HEK293 (cell line): ENCODE data around the gene ZNF790.

Source experiments
- GLI4 ChIP-seq: fragments of 450-650 bp; formaldehyde crosslinking; IDR thresholded peaks from 2 replicates; pipeline ENCODE4 v1.5.1; 2016; ENCODE audit warnings: missing biosample characterization, missing genetic modification characterization
- INSM2 ChIP-seq: fragments of 450-650 bp; formaldehyde crosslinking; IDR thresholded peaks from 2 replicates; pipeline ENCODE4 v1.5.1; 2016; ENCODE audit warnings: missing biosample characterization, missing genetic modification characterization
- RBAK ChIP-seq: fragments of 450-650 bp; formaldehyde crosslinking; IDR thresholded peaks from 2 replicates; pipeline ENCODE4 v1.5.1; 2016; ENCODE audit warnings: missing biosample characterization, missing genetic modification characterization
- ZIC2 ChIP-seq: fragments of 450-650 bp; formaldehyde crosslinking; IDR thresholded peaks from 2 replicates; pipeline ENCODE4 v1.5.1; 2016; ENCODE audit warnings: missing biosample characterization, missing genetic modification characterization
- ZNF18 ChIP-seq: fragments of 450-650 bp; formaldehyde crosslinking; IDR thresholded peaks from 2 replicates; pipeline ENCODE4 v1.5.1; 2016; ENCODE audit warnings: missing biosample characterization, missing genetic modification characterization
- ZNF274 ChIP-seq, 2 experiments: fragments of 200-500 bp in 1 of 2; fragments of 450-650 bp in 1 of 2; sonication (Bioruptor generic) in 1 of 2; formaldehyde crosslinking in 1 of 2; IDR thresholded peaks; 2 replicates each; pipeline versions ENCODE4 v1.5.1 to v1.6.1; 2014 to 2016; ENCODE audit warnings: borderline replicate concordance in 1 of 2, inconsistent platforms in 1 of 2, low read length in 1 of 2, missing biosample characterization in 1 of 2, missing genetic modification characterization in 1 of 2
- ZNF302 ChIP-seq: fragments of 450-650 bp; formaldehyde crosslinking; IDR thresholded peaks from 2 replicates; pipeline ENCODE4 v1.5.1; 2016; ENCODE audit warnings: missing biosample characterization, missing genetic modification characterization, low read depth
- ZNF416 ChIP-seq: fragments of 450-650 bp; formaldehyde crosslinking; IDR thresholded peaks from 2 replicates; pipeline ENCODE4 v1.5.1; 2016; ENCODE audit warnings: missing biosample characterization, missing genetic modification characterization
- ZNF777 ChIP-seq: fragments of 450-650 bp; formaldehyde crosslinking; IDR thresholded peaks from 2 replicates; pipeline ENCODE4 v1.5.1; 2017; ENCODE audit warnings: missing biosample characterization, missing genetic modification characterization, borderline replicate concordance
- TF ChIP-seq, protein P1 (sequence below): fragments of 450-650 bp; formaldehyde crosslinking; IDR thresholded peaks from 2 replicates; pipeline ENCODE4 v1.5.1; 2016; ENCODE audit warnings: missing biosample characterization, missing genetic modification characterization
- TF ChIP-seq, protein P2 (sequence below): fragments of 450-650 bp; formaldehyde crosslinking; IDR thresholded peaks from 2 replicates; pipeline ENCODE4 v1.5.1; 2016; ENCODE audit warnings: missing biosample characterization, missing genetic modification characterization, low read depth

DNA sequence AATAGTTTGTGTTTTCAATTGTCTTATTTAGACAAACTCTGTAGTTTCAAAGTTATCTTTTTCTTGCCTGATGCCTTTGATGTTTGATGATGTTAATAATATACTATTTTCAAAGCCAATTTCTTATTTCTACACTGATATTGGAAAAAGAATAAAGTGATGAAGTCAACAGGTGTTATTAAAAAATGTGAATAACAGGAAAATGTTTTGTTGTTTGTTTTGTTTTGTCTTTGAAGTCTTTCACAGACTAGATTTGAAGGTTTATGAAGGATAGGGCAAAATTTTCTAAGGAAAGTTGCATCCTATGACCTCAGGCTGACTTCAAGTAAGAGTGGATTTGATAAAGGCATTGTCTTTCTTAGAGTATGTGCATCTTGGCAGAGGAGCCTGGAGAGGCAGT lies 31.2 kb downstream of the ZNF790 start:
- TF ChIP-seq ZNF777 (no peak), ZNF302 (tag by site-specific recombination) (no peak), RBAK (no peak), ZIC2 (tag by site-specific recombination) (no peak), INSM2 (tag by site-specific recombination) (no peak), ZNF416 (tag by site-specific recombination) (no peak), ZNF274 (IDR thresholded peaks at IDR 0.05; ENCODE audit: low read length) (no peak), ZNF274 (tag by site-specific recombination; IDR thresholded peaks at IDR 0.05; ENCODE audit: borderline replicate concordance) (no peak), GLI4 (tag by site-specific recombination) (no peak), ZNF18 (no peak)
- TF ChIP-seq, protein P1, sequence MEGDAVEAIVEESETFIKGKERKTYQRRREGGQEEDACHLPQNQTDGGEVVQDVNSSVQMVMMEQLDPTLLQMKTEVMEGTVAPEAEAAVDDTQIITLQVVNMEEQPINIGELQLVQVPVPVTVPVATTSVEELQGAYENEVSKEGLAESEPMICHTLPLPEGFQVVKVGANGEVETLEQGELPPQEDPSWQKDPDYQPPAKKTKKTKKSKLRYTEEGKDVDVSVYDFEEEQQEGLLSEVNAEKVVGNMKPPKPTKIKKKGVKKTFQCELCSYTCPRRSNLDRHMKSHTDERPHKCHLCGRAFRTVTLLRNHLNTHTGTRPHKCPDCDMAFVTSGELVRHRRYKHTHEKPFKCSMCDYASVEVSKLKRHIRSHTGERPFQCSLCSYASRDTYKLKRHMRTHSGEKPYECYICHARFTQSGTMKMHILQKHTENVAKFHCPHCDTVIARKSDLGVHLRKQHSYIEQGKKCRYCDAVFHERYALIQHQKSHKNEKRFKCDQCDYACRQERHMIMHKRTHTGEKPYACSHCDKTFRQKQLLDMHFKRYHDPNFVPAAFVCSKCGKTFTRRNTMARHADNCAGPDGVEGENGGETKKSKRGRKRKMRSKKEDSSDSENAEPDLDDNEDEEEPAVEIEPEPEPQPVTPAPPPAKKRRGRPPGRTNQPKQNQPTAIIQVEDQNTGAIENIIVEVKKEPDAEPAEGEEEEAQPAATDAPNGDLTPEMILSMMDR (tag by site-specific recombination): no peak
- TF ChIP-seq, protein P2, sequence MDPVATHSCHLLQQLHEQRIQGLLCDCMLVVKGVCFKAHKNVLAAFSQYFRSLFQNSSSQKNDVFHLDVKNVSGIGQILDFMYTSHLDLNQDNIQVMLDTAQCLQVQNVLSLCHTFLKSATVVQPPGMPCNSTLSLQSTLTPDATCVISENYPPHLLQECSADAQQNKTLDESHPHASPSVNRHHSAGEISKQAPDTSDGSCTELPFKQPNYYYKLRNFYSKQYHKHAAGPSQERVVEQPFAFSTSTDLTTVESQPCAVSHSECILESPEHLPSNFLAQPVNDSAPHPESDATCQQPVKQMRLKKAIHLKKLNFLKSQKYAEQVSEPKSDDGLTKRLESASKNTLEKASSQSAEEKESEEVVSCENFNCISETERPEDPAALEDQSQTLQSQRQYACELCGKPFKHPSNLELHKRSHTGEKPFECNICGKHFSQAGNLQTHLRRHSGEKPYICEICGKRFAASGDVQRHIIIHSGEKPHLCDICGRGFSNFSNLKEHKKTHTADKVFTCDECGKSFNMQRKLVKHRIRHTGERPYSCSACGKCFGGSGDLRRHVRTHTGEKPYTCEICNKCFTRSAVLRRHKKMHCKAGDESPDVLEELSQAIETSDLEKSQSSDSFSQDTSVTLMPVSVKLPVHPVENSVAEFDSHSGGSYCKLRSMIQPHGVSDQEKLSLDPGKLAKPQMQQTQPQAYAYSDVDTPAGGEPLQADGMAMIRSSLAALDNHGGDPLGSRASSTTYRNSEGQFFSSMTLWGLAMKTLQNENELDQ (tag by site-specific recombination): no peak
